HUES64 (cell line): ENCODE measurements around the gene LHX6.

ENCODE experiments used
- H3K27ac ChIP-seq: 2 replicates; pipeline ENCODE4 v1.7.0; 2013; ENCODE audit warnings: low read depth, low read length, inconsistent platforms
- H3K27me3 ChIP-seq: 2 replicates; pipeline ENCODE4 v1.6.1; 2013; ENCODE audit warnings: mild to moderate bottlenecking, low read length; ENCODE audit not compliant: insufficient read depth
- H3K36me3 ChIP-seq: 2 replicates; pipeline ENCODE4 v1.6.1; 2013; ENCODE audit warnings: mild to moderate bottlenecking, low read length; ENCODE audit not compliant: insufficient read depth
- H3K4me1 ChIP-seq: 2 replicates; pipeline ENCODE4 v1.6.1; 2013; ENCODE audit warnings: mild to moderate bottlenecking, low read length, moderate library complexity; ENCODE audit not compliant: insufficient read depth
- H3K4me3 ChIP-seq: 2 replicates; pipeline ENCODE4 v1.5.1; 2013; ENCODE audit warnings: mild to moderate bottlenecking, low read length, moderate library complexity
- H3K9ac ChIP-seq: 2 replicates; pipeline ENCODE4 v1.6.1; 2013; ENCODE audit warnings: mild to moderate bottlenecking, low read depth, low read length
- H3K9me3 ChIP-seq: 2 replicates; pipeline ENCODE4 v1.6.1; 2013; ENCODE audit warnings: low read depth, low read length; ENCODE audit not compliant: insufficient read depth
- WGBS: fragments of 150-250, 120-280 bp; methylation state at CpG from one replicate; pipeline ENCODE4 v1.1.7; 2013; ENCODE audit warnings: missing lambda C conversion rate; 5-methylcytosine and 5-hydroxymethylcytosine counted together

The LHX6 gene

DNA sequence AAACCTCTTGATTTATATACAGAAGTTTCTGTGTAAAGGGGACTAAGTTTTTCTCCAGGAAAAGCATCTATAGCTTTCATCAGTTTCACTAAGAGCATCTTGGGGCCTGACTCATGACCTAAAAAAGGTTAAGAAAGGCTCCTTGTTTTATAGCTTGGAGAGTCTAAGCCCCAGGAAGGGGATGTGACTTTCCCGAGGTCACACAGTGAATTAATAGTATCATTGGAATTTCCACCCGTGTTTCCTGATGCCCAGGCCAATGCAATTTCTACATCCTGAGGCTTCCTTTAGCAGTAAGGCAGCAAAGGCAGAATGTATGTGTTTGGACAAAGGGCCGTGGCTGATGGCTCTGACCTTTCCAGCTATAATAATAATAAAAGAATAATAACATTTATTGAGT is 60.4 kb downstream of the LHX6 start:
- Histone ChIP-seq H3K9me3 (no peaks in the 10 kb centered on the region), H3K27ac (no peak overlapping the region), H3K36me3 (no peaks in the 10 kb centered on the region), H3K9ac (no peak overlapping the region), H3K27me3 (peaks cover 4% of the 10 kb centered on the region), H3K4me1 (no peaks in the 10 kb centered on the region), H3K4me3 (no peak overlapping the region)
- 87% methylated on average over 2 of the region's 3 CpGs for WGBS

DNA sequence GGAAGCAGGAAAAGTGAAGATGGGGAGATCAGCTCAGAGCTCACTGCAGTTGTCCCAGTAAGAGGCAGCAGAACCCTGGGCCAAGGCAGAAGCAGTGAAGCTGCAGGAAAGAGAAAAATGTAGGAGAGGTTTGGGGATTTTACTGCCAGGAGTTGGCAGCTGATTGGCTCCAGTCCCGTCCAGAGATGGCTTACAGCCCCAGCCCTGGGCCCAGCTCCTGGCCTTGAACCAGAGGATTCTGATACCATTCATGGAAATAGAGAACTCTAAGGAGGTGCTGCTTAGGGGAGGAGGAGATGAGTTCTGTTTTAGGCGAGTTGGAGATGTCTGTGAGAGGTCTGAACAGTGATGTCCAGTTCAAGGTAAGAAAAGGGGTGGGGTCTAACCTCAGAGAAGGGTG is 64.5 kb downstream of the LHX6 start:
- no peak overlapping the region for H3K9ac ChIP-seq
- H3K9me3 ChIP-seq, result peaks cover 8% of the 10 kb centered on the region
- H3K4me1 ChIP-seq, result no peaks in the 10 kb centered on the region
- peaks cover 4% of the 10 kb centered on the region for H3K27me3 ChIP-seq
- no peak overlapping the region for H3K27ac ChIP-seq
- no peaks in the 10 kb centered on the region for H3K36me3 ChIP-seq
- no peak overlapping the region for H3K4me3 ChIP-seq
- WGBS, result 50% methylated on average over 2 of the region's 2 CpGs

DNA sequence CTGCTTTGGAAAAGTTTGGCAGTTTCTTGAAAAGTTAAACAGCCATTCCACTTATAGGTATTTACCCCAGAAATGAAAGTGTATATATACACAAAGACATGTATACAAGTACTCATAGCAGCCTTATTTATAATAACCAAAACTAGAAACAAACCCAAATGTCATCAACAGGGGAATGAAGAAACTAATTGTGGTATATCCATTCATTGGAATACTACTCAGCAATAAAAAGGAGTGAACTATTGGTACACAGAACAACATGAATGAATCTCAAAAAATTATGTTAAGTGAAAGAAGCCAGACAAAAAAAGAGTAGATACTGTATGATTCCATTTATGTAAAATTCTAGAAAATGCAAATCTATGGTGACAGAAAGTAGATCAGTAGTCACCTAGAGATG is 66.3 kb downstream of the LHX6 start:
- H3K9ac ChIP-seq, result no peak overlapping the region
- peaks cover 7% of the 10 kb centered on the region; the same call in 1 of the 2 replicates for H3K4me1 ChIP-seq
- no peak overlapping the region for H3K4me3 ChIP-seq
- peaks cover 4% of the 10 kb centered on the region for H3K27me3 ChIP-seq
- H3K36me3 ChIP-seq, result no peaks in the 10 kb centered on the region
- no peak overlapping the region for H3K27ac ChIP-seq
- H3K9me3 ChIP-seq, result peaks cover 8% of the 10 kb centered on the region

DNA sequence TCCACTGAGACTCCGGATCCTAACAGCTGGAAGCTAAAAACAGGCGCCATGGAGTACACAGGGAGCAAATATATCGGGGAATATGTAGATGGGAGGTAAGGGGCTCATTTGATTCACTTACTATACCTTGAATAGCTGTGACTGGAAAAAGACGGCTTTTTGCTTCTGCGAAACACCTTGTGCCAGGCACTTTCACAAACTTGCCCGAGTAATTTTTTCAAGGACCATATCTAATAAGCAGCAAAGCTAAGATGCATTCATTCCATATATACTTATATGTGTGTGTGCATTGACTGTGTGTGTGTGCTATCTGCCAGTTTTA is 68.9 kb downstream of the LHX6 start:
- Histone ChIP-seq H3K4me3 (peak overlapping the region; percentile 90), H3K9me3 (peaks cover 8% of the 10 kb centered on the region), H3K27ac (no peak overlapping the region), H3K4me1 (peaks cover 7% of the 10 kb centered on the region; the same call in 1 of the 2 replicates), H3K36me3 (no peaks in the 10 kb centered on the region), H3K27me3 (peaks cover 3% of the 10 kb centered on the region), H3K9ac (no peak overlapping the region)
- 32% methylated on average over 6 of the region's 6 CpGs for WGBS

DNA sequence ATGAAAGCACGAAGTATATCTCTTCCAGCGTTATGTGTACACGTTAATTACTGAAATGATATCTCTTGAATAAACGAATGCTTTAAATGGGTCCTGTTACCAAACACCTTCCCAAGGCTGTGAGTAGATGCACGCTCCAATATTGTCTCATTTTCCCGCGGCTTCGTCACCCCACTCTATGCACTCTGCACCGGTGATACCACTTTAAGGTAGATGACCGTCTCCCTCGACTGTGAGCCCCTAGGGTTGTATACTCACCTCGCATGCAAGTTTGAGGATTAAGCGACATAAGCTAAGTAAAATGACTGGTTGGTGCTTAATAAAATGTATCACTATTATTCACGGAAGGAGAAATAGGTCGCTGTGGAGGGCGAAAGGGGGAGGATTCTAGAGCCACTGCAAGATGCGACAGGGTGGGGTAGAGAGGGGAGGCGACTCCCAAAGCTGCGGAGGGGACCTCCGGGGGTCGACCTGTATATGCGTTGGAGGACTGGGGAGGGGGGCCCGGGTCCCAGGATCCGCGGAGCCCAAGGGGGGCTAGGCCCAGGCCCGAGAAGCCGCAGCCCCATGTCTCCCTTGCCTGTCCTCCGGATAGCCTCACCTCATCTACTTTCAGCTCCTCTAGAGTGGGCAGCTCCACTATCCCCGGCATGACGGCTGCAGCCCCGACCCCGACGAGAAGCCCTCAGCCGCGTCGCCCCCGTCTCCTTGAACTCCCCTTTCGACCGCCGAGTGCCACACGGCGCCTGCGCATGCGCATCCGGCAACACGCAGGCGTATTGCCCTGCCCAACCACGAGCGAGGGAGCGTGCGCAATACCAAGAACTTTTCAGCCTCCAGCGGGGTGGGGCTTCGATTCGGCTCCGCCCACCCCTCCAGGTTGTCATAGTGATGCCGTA is 69.5 kb downstream of the LHX6 start, which contains the start of the genes MORN5 and NDUFA8:
MORN5 (plus strand) TSS at position 883 of the 899 bp plus-strand sequence. CDS start 65 bp downstream, outside the sequence.
NDUFA8 (minus strand) TSS at position 754 of the 899 bp plus-strand sequence; CDS start at position 652, 102 bp downstream.
- Histone ChIP-seq H3K4me3 (peak within 1 kb of the TSS; percentile 90), H3K9ac (peak within 1 kb of the TSS; percentile 81), H3K9me3 (peaks cover 8% of the 10 kb centered on the region), H3K4me1 (peaks cover 7% of the 10 kb centered on the region; the same call in 1 of the 2 replicates), H3K27me3 (no peaks in the 10 kb centered on the region; the same call in 1 of the 2 replicates), H3K36me3 (no peaks in the 10 kb centered on the region), H3K27ac (peak within 1 kb of the TSS; percentile 12; the same call in 1 of the 2 replicates)
- WGBS, result 2% methylated on average over 56 of the region's 56 CpGs

DNA sequence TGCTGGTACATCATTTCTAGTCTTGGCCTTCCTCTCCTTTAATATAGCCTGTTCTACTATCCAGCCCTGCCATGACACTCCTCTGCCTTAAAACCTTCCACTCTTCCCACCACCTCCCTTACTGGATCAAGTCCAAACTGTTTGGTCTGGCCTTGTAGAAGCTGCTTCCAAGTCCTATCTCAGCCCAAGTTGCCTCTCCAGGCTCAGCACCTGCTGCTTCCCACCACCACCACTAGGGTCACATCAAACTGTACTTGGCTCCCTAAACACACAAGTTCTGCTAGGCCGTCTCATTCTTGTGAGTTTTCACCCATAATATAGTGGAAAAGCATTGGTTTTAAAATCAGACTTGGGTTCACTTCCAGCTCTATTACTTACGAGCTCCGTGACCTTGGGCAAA is 70.6 kb downstream of the LHX6 start:
- Histone ChIP-seq H3K27me3 (no peaks in the 10 kb centered on the region), H3K27ac (no peak overlapping the region), H3K36me3 (no peaks in the 10 kb centered on the region), H3K4me3 (0 out of 2 replicates have a peak overlapping the region, but pooled peaks have one; percentile 90), H3K4me1 (peaks cover 7% of the 10 kb centered on the region; the same call in 1 of the 2 replicates), H3K9ac (no peak overlapping the region), H3K9me3 (peaks cover 8% of the 10 kb centered on the region)
- 92% methylated on average over 3 of the region's 3 CpGs for WGBS

DNA sequence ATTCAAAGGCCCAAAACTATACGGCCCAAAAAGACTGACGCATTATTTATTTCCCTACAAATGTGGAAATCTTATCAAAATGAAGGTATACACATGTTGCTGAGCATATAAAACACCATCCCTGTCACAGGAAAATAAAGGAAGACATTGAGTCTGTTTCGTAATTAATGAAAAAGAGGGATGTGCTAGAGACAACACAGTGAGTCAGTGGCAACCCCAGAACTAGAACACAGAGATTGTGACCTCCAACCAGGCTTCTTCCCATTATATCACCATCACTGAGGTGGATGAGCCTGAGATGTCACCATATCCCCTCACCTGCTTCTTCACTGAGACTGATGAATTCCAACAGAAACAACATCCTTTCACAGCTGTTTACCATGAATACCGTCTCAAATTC is 73.0 kb downstream of the LHX6 start:
- Histone ChIP-seq H3K27ac (no peak overlapping the region), H3K4me1 (peaks cover 7% of the 10 kb centered on the region; the same call in 1 of the 2 replicates), H3K36me3 (peaks cover 14% of the 10 kb centered on the region), H3K27me3 (no peaks in the 10 kb centered on the region), H3K9me3 (no peaks in the 10 kb centered on the region), H3K4me3 (no peak overlapping the region), H3K9ac (no peak overlapping the region)
- 98% methylated on average over 4 of the region's 4 CpGs for WGBS
